GM12878 (cell line): ENCODE data around the gene ROR2. TPM values are rescaled to one million over a fixed set of nuclear protein-coding genes. Genes with fewer than 3 reads are reported as not detected.

Experiments used
- ATAC-seq: fragments of 200-7000 bp; cut with Tn5 transposase; 3 replicates; pipeline ENCODE4 v1.9.1; 2020; ENCODE audit warnings: mild to moderate bottlenecking, moderate library complexity
- BruUV-seq: library from RNA; stranded (reverse); fragments of 400-500 nt; replicated peaks from 2 replicates; lab custom pipeline; 2021; lab: Mats Ljungman, UMichigan
- CTCF ChIA-PET: fragments of 300-600 bp; sonication (Branson Sonifier 250); formaldehyde crosslinking; extraction: SDS; loops from one replicate; lab custom pipeline; 2021; ENCODE audit warnings: inconsistent platforms; lab: Yijun Ruan, JAX
- POLR2A ChIA-PET: fragments of 350-600 bp; formaldehyde crosslinking; extraction: SDS; loops from one replicate; lab custom pipeline; 2021; ENCODE audit warnings: inconsistent platforms; lab: Charles Lee
- RAD21 ChIA-PET: fragments of 300-600 bp; sonication (Branson Sonifier 250); formaldehyde crosslinking; loops from one replicate; lab custom pipeline; 2023; ENCODE audit warnings: antibody characterized with exemption; ENCODE audit not compliant: unreplicated experiment; lab: Charles Lee
- SMC1A ChIA-PET: fragments of 300-600 bp; sonication (Branson Sonifier 250); formaldehyde crosslinking; loops from one replicate; lab custom pipeline; 2023; ENCODE audit not compliant: unreplicated experiment, uncharacterized antibody; lab: Charles Lee
- DNase-seq: peaks from one replicate; pipeline ENCODE4 v3.0.0-alpha.2; 2011; ENCODE audit warnings: low read depth, low spot score
- FAIRE-seq: peaks from 3 replicates; lab custom pipeline; 2011; peaks lifted over from hg19 to GRCh38; lab: Jason Lieb, UNC
- H2AFZ ChIP-seq: 2 replicates; pipeline ENCODE4 v1.6.0; 2011; ENCODE audit warnings: low read depth, low read length, control low read depth; ENCODE audit not compliant: control insufficient read depth
- H3K27ac ChIP-seq: 2 replicates; pipeline ENCODE4 v1.5.1; 2011; ENCODE audit warnings: control low read depth; ENCODE audit not compliant: control insufficient read depth, insufficient read depth
- H3K27me3 ChIP-seq, 2 experiments: replicated peaks in 1 of 2; 2 replicates each; pipeline versions ENCODE4 v1.6.0 to v1.6.1; 2011; ENCODE audit warnings: low read length in 1 of 2; ENCODE audit not compliant: control insufficient read depth in 2 of 2, insufficient read depth in 2 of 2
- H3K36me3 ChIP-seq, 2 experiments: 2 replicates each; pipeline ENCODE4 v1.5.1; 2011; ENCODE audit warnings: low read length in 1 of 2; ENCODE audit not compliant: control insufficient read depth in 2 of 2, insufficient read depth in 2 of 2
- H3K4me1 ChIP-seq: 2 replicates; pipeline ENCODE4 v1.6.1; 2011; ENCODE audit warnings: mild to moderate bottlenecking, low read length, moderate library complexity, mixed read lengths; ENCODE audit not compliant: control insufficient read depth, insufficient read depth
- H3K4me2 ChIP-seq: 2 replicates; pipeline ENCODE4 v1.6.0; 2011; ENCODE audit warnings: control low read depth; ENCODE audit not compliant: control insufficient read depth, insufficient read depth
- H3K4me3 ChIP-seq: fragments of 200-600 bp; sonication (generic); 2 replicates; pipeline ENCODE4 v1.5.1; 2016
- H3K79me2 ChIP-seq: 2 replicates; pipeline ENCODE4 v1.6.0; 2011; ENCODE audit warnings: low read length; ENCODE audit not compliant: control insufficient read depth, insufficient read depth
- H3K9ac ChIP-seq: 2 replicates; pipeline ENCODE4 v1.8.0; 2011; ENCODE audit warnings: low read length, control low read depth, mixed read lengths; ENCODE audit not compliant: control insufficient read depth, insufficient read depth
- H3K9me3 ChIP-seq: replicated peaks from 3 replicates; pipeline ENCODE4 v1.5.1; 2011; ENCODE audit warnings: mild to moderate bottlenecking, low read length; ENCODE audit not compliant: control insufficient read depth, insufficient read depth
- H4K20me1 ChIP-seq: 2 replicates; pipeline ENCODE4 v1.6.0; 2011; ENCODE audit not compliant: control insufficient read depth, insufficient read depth
- ASH2L ChIP-seq: fragments of 300-600, 200-600 bp; sonication (generic); IDR thresholded peaks from 2 replicates; pipeline ENCODE4 v1.6.1; 2017; ENCODE audit warnings: low read depth, mild to moderate bottlenecking, borderline replicate concordance
- GABPA ChIP-seq: IDR thresholded peaks from 2 replicates; pipeline ENCODE4 v1.6.1; 2014; ENCODE audit warnings: antibody characterized with exemption, low read depth, mild to moderate bottlenecking, inconsistent platforms
- IKZF1 ChIP-seq: fragments of 450-650 bp; conservative IDR thresholded peaks from 2 replicates; pipeline ENCODE4 v1.6.1; 2017; ENCODE audit warnings: antibody characterized with exemption, mild to moderate bottlenecking
- NR2C1 ChIP-seq: fragments of 450-650 bp; IDR thresholded peaks from 2 replicates; pipeline ENCODE4 v1.6.1; 2017; ENCODE audit warnings: antibody characterized with exemption, mild to moderate bottlenecking, moderate library complexity
- NR2C2 ChIP-seq: IDR thresholded peaks from 2 replicates; pipeline ENCODE4 v1.6.1; 2011; ENCODE audit warnings: borderline replicate concordance, low read depth; ENCODE audit not compliant: control insufficient read depth, insufficient read length
- TBL1XR1 ChIP-seq: IDR thresholded peaks from 2 replicates; pipeline ENCODE4 v1.6.1; 2012; ENCODE audit warnings: low read depth, low read length, improper control_type of control experiment
- ZBTB11 ChIP-seq: fragments of 450-650 bp; formaldehyde crosslinking; IDR thresholded peaks from 2 replicates; pipeline ENCODE4 v1.5.0; 2022; ENCODE audit warnings: mild to moderate bottlenecking, missing genetic modification characterization
- ZNF207 ChIP-seq: fragments of 450-650 bp; IDR thresholded peaks from 2 replicates; pipeline ENCODE4 v1.6.1; 2014; ENCODE audit warnings: antibody characterized with exemption, mild to moderate bottlenecking, borderline replicate concordance
- ZNF687 ChIP-seq: fragments of 450-650 bp; IDR thresholded peaks from 2 replicates; pipeline ENCODE4 v1.6.1; 2017; ENCODE audit warnings: mild to moderate bottlenecking, moderate library complexity
- WGBS: methylation state at CpG from one replicate; pipeline ENCODE4 v1.1.6; 2016; ENCODE audit warnings: low lambda C conversion rate; ENCODE audit not compliant: insufficient replicate concordance, insufficient coverage; ENCODE audit errors: missing lambda C conversion rate; 5-methylcytosine and 5-hydroxymethylcytosine counted together
- in situ Hi-C: fragments of 300-500 bp; cut with MboI; formaldehyde crosslinking; loops from 9 replicates; pipeline ENCODE4 v1.14.3; 2018; ENCODE audit warnings: mixed read lengths
- intact Hi-C: fragments of 100-400 bp; cut with micrococcal nuclease; formaldehyde crosslinking; loops from one replicate; pipeline ENCODE4 v1.14.2; 2022; ENCODE audit not compliant: unreplicated experiment
- polyA plus RNA-seq, 11 experiments: library from polyadenylated mRNA; depleted of rRNA in 4 of 11; unstranded in 6 of 11; stranded (reverse) in 5 of 11; fragments of >200 nt; fragmentation: Nextera tagmentation in 4 of 11; fragmentation: Illumina TruSeq in 1 of 11; extraction: Ambion mirVana in 4 of 11; extraction: Trizol in 1 of 11; gene quantifications; 1 replicate in 1 of 11; 2 replicates in 10 of 11; pipeline versions ENCODE4 v1.2.1 to v1.2.3, GENCODE V29; 2011 to 2016; ENCODE audit warnings: inconsistent platforms in 2 of 11, missing spikeins in 2 of 11, low read depth in 1 of 11
- total RNA-seq, 4 experiments: library from RNA; depleted of rRNA in 3 of 4; stranded (reverse); fragments of >200 nt in 3 of 4; fragmentation: Illumina TruSeq in 1 of 4; extraction: Trizol in 1 of 4; gene quantifications; 2 replicates each; pipeline versions ENCODE4 v1.2.1 to v1.2.3, GENCODE V29; 2013 to 2021

The ROR2 gene
- total and polyA plus RNA-seq, 10 of the 15 experiments (the other 5 are each of a cell fraction or from before 2014, with no cell fraction given) = 0.03 to 0.05 TPM; not detected in 8

GRCh38 chr9:91899219-91899563, 50.8 kb downstream of the ROR2 start:
- no peak overlapping the region for H2AFZ ChIP-seq
- ATAC-seq (no peak), DNase-seq (no peak), FAIRE-seq (no peak)
- WGBS = 10% methylated on average over 2 of the region's 2 CpGs
- no peaks in the 10 kb centered on the region for H3K4me1 ChIP-seq
- TF ChIP-seq IKZF1 (no peak), ZNF207 (no peak)
- no TSS peak for BruUV-seq
- no peak overlapping the region for H3K9ac ChIP-seq
- ChIA-PET POLR2A (no interaction called here), SMC1A (no interaction called here), CTCF (no interaction called here), RAD21 (no interaction called here)
- H3K9me3 ChIP-seq = no peaks in the 10 kb centered on the region
- no peaks in the 10 kb centered on the region for H4K20me1 ChIP-seq
- H3K79me2 ChIP-seq = no peaks in the 10 kb centered on the region
- intact Hi-C loops (no loop called here), in situ Hi-C loops (no loop called here)
- H3K4me2 ChIP-seq = no peak overlapping the region
- H3K27ac ChIP-seq = no peak overlapping the region
- H3K4me3 ChIP-seq = no peak overlapping the region
- H3K27me3 ChIP-seq = peaks cover 4 to 5% of the 10 kb centered on the region in 2 experiments; a peak in 2 of 4 replicates
- H3K36me3 ChIP-seq = no peaks in the 10 kb centered on the region

- no TSS peak for BruUV-seq
- intact Hi-C loops (no loop called here), in situ Hi-C loops (no loop called here)
- WGBS = 30% methylated on average over 17 of the region's 17 CpGs
- SMC1A ChIA-PET = no interaction called here
- DNase-seq = no peak
- CTCF ChIA-PET = no interaction called here
- no peak overlapping the region for H3K9ac ChIP-seq
- H3K4me1 ChIP-seq = no peaks in the 10 kb centered on the region
- H3K4me3 ChIP-seq = no peak overlapping the region
- no peak for ATAC-seq
- no peaks in the 10 kb centered on the region for H3K9me3 ChIP-seq
- no peak for FAIRE-seq
- no peaks in the 10 kb centered on the region for H4K20me1 ChIP-seq
- POLR2A ChIA-PET = no interaction called here
- no peak overlapping the region for H3K27ac ChIP-seq
- no peaks in the 10 kb centered on the region for H3K79me2 ChIP-seq
- H2AFZ ChIP-seq = no peak overlapping the region
- no peak overlapping the region for H3K4me2 ChIP-seq
- no peaks in the 10 kb centered on the region for H3K36me3 ChIP-seq
- RAD21 ChIA-PET = no interaction called here
- peaks cover 4 to 5% of the 10 kb centered on the region in 2 experiments; a peak in 2 of 4 replicates for H3K27me3 ChIP-seq
- TF ChIP-seq TBL1XR1 (no peak), ZBTB11 (CRISPR knock-in tag) (no peak), ASH2L (no peak), GABPA (no peak), ZNF687 (no peak), NR2C1 (no peak), NR2C2 (no peak)
Observed at GRCh38 chr9:91898451-91899218, 51.4 kb downstream of the ROR2 start.
